Non-pigmented ciliary epithelial cell (primary cell): ENCODE data around the gene HSPA4.
"Not testable (repeated sequence)": the region's sequence is repeated elsewhere in the genome, so short reads cannot be mapped to it uniquely, and the experiment has no call there.

Source experiments
- DNase-seq: peaks from one replicate; pipeline ENCODE4 v3.0.0-alpha.2; 2010; ENCODE audit warnings: low read depth

Gene HSPA4

DNA sequence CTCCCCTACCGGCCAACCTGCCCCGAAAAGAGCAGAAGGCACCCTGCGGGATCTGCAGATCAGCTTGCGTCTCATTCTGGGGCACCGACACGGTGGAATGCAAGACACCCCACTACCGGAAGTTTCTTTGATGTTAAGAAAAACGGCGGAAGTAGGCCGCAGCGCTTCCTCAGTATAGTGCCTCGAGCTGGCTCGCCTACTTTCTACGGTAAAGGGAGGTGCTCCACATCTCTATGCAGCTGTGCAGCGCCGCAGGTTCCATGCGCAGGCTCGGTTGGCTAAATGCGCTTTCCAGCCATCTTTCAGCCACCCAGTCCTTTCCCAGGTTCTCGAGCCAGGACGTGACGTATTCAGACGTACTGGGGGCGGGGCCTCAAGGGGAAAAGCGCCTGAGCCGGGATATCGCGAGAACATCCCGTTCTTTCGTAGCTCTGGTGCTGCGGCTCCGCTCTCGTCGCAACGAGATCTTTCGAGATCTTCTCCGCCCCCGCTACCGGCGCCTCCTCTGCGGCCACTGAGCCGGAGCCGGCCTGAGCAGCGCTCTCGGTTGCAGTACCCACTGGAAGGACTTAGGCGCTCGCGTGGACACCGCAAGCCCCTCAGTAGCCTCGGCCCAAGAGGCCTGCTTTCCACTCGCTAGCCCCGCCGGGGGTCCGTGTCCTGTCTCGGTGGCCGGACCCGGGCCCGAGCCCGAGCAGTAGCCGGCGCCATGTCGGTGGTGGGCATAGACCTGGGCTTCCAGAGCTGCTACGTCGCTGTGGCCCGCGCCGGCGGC is at the start of gene HSPA4:
HSPA4 (plus strand) TSS at position 472 of the 775 bp plus-strand sequence; CDS start at position 710, 238 bp downstream.
- peak; percentile 95 for DNase-seq

DNA sequence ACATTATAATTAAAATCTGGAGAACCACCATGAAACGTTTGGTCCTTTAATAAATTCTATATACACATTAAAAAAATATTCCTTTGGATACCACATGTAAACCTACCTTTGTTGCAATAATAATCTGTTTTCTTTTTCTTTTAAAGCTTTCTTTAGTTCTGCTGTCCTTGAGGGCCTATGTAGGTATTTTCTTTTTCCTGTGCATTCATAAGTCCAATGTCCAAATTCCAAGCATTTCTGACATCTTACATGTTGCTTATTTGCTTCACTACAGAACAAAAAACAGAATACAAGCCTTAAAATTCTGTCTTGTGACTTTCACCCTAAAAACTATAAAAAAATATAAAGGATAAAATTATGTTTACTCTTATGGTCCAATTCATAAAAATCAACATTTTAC is 45.2 kb upstream of the HSPA4 start:
- no peak for DNase-seq

DNA sequence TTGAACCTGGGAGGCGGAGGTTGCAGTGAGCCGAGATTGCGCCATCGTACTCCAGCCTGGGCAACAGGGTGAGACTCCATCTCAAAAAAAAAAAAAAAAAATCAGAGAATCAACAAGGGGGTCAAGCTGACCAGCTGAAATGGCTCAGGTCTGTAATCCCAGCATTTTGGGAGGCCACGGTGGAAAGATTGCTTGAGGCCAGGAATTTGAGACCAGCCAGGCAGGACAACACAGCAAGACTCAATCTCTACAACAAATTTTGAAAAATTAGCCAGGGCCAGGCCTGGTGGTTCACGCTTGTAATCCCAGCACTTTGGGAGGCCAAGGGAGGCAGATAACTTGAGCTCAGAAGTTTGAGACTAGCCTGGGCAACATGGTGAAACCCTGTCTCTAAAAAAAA is 43.4 kb upstream of the HSPA4 start:
- DNase-seq: not testable (repeated sequence)

DNA sequence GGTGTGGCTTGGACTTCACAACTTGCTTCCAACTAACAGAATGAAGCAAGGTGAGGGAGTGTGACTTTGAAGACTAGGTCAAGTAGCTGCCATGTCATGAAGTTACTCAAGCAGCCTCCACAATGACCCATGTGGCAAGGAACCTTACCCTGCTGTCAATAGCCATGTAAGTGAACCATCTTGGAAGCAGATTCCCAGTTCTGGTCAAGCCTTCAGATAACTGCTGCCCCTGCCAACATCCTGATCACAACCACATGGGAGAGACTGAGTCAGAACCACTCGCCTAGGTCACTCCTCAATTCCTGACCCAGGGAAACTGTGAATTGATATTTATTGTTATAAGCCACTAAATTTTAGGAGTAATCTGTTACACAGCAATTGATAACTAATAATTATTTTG is 36.3 kb upstream of the HSPA4 start:
- DNase-seq: no peak

DNA sequence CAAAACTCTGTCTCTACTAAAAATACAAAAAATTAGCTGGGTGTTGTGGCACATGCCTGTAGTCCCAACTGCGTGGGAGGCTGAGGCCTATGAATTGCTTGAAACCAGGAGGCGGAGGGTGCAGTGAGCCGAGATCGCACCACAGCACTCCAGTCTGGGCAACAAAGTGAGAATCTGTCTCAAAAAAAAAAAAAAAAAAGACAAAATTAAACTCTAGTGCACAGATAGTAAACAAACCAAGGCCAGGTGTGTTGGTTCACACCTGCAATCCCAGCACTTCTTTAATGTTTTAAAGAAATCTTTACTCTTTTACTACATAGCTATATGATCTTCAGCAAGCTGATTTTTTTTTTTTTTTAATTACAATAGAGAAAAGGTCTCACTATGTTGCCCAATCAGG is 33.8 kb upstream of the HSPA4 start:
- DNase-seq: no peak

DNA sequence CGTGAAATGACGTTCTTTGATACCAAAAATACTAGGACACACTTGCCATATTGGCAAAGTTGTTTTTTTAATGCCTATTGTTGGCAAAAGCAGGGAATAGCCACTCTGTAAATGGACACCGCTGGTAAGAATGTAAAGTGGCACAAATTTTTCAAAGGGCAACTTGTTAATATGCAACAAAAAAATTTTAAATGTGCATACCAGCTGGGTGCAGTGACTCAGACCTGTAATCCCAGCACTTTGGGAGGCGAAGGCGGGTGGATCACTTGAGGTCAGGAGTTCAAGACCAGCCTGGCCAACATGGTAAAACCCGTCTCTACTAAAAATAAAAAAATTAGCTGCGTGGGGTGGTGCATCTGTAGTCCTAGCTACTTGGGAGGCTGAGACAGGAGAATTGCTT is 32.3 kb upstream of the HSPA4 start:
- not testable (repeated sequence) for DNase-seq

DNA sequence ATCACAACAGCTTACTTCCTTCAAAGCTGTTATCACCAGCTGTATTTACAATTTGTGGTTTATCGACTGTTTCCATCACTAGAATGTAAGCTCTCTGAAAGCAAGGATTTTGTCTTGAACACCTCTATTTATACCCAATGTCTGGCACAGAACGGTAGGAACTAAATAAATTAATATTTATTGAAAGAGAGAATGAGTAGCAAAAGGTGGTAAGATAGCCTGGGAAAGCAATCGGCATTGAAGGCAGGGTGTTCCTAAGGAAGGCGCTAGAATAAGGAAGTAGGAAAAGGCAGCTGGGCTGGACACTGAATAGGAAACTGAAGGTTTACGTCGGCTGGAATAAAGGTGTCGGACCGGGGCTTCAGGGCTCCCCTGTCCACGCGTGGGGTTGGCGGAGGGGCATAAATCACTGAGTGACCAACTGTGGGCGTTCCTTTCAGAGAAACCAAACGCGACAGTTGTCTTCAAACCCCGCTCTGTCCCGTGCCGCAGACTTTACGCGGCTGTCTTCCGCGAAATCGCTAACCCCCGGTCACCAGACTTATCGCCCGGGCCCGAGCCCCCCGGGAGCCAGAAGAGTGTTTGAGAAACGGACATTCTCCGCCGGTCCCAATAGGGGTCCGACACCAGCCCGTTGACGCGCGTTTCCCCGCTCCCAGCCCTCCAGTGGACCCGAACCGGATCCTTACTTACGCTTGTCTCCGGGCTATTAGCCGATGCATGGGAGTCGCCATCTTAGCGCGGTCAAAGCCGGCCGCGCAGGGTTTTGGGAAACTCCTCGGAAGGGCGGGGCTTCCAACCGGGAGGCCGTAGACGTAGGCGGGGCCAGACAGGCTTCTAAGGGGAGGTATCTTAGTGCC is 25.8 kb upstream of the HSPA4 start, which contains the start of gene ZCCHC10:
ZCCHC10 (minus strand) TSS at position 746 of the 860 bp plus-strand sequence; CDS start at position 734, 12 bp downstream.
- peak; percentile 67 for DNase-seq

DNA sequence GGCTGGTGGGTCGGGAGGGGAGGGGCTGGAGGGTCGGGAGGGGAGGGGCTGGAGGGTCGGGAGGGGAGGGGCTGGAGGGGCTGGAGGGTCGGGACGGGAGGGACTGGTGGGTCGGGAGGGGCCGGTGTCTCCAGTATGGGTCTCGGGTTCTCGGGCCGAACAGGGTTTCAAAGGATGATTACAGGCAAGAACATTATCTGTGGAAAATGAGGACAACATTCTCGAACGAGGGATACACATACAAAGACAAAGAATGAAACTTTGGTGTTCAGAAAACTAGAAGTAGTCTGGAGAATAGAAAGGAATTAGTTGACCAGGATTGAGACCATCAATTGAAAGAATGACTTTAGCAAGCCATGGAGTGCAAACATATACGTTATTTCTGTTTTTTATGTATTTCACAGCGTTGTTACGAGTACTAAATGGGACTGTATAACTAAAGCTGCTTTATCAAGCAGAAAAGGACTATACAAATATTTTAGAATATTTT is 25.1 kb upstream of the HSPA4 start:
- DNase-seq: no peak

DNA sequence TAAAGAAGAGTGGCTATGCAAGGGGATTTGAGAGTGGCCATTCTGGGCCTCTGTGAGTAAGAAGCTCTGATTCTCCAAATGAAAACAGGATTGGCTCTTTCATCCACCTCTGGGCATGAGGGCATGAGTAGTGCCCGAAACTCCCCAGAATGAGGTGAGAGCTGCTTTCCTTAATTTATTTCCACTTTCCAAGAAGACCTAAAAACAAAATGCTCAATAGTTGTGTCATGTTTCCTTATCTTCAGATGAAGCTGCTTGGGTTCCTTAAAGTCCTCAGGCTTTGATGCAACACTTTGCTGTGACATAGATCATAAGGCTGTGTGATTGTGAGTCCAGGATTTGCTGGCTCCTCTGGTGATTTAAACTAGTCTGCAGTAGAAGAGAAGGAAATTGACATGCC is 22.4 kb upstream of the HSPA4 start:
- DNase-seq: no peak

DNA sequence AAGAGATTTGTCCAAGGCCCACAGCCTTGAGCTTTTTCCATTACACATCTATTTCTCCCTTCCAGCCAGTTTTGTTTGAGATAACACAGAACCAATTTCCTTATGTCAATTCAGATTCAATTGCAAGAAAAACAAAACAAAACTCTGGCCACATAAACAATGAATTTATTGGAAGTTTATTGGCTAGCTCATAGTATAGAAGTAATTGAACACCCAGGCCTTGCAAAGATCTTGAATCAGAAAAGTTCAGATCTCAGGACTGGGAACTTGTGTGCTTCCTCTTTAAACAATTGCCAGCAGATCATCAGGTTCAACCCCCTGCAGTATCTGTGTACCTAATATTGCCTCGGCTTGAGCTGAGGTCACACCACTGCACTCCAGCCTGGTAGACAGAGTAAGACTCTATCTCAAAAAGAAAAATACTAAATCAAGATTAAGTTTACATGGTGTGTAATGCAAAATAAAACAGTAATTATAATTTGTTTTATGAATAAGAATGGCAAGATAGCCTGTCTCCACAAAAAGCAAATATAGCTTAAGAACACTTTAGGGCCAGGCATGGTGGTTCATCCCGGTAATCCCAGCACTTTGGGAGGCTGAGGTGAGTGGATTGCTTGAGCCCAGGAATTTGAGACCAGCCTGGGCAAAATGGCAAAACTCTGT is 21.3 kb upstream of the HSPA4 start:
- DNase-seq: no peak

DNA sequence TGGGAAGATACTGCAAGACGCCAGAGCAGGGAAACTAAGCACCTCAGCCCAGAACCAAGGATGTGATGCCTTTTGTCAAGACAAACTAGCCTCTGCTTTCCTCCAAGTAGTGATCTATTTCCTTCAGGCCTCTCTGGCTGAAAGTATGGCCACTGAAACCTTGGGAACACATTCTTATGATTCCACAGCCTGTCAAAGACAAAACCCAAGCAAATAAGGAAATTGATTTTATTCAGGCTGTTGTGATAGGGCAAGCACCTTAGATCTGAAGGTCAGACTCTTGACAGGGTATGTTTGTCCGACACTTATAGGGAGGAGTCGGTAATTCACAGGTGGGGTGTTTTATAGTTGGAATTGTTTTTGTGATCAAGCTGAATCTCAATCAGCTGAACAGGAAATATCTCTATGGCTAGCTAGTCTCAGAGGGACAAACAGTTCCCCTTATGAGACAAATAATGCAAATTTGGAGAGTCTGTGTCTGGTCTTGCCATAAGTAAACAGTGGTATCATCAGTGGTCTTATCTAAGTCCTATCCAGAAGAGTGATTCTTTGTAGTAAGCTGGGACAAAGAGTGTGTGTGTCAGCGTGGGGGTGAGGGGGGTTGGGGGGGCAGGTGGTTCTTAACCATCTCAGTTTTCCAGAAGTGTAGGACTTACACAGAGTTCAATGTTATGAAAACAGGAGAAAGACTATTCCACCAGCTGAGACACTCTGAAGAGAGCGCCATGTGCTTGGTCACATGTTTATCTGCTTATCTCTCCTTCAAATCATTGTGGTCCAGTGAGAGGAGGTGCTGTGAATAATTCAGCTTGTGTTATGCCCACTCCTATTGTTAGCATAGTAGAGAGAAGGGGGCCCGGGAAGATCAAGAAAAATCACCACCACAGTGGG is 18.7 kb upstream of the HSPA4 start:
- no peak for DNase-seq

DNA sequence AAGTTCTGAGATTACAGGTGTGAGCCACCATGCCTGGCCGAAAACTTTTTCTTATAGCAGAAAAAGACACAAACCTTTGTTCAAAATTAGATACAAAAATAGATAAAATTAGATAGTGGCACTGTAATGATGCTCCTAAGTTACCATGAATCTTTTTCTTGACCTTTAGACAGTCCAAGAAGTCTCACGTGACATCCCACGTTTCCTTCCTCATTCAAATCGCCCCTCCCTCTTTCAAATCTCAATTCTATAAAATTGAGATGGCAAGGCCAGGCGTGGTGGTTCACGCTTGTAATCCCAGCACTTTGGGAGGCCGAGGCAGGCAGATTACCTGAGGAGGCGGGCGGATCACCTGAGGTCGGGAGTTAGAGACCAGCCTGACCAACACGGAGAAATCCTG is 17.7 kb upstream of the HSPA4 start:
- no peak for DNase-seq

DNA sequence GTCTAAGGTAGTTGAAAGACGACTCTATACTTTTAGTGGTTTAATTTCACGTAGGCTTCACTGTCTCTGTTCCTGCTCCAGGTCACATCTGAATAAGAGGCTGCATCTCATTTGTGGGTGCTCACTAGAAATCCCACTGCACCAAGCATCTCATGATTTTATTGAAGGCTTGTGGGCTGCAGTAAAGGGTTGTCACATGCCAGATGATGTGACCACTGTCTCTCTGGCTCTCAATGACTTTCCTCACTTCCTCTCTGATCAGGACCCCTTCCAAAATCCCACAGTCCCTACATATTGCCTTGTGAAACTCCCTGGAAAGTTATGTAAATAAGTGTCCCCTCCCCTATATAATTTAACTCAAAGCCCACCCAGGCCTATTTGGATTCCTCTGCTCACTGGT is 16.6 kb upstream of the HSPA4 start:
- no peak for DNase-seq

DNA sequence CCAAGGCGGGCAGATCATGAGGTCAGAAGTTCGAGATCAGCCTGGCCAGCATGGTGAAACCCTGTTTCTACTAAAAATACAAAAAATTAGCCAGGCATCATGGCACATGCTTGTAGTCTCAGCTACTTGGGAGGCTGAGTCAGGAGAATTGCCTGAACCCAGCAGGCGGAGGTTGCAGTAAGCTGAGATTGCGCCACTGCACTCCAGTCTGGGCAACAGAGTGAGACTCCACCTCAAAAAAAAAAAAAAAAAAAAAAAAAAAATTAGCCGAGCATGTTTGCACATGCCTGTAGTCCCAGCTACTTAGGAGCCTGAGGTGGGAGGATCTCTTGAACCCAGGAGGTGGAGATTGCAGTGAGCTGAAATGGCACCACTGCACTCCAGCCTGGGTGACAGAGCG is 15.1 kb upstream of the HSPA4 start:
- not testable (repeated sequence) for DNase-seq

DNA sequence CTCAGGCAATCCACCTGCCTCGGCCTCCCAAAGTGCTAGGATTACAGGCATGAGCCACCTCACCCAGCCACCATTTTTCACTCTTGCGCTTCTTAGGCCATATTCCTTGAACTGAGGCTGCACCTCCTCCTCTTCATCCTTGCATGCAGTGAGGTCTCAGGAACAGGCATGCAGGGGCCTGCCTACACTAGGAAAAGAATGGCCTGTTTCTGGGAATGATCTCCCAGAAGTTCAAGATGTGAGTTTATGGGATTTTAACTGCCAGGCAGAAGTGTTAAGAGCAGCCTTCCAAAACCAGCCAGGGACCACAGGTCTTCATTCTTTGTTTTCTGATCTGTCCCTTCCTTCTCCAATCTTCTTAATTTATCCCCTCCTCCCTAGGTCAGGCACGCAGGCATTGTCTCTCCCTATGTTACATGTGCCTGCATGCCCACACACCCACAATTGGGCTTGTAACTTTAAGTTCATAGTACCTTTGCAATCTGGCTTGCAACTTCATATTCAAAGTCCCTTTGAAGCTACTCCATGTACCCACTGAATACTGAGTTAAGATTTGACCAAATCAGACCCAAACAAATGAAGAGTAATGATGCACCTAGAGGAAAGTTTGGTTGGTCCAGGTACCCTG is 10.5 kb upstream of the HSPA4 start:
- no peak for DNase-seq

DNA sequence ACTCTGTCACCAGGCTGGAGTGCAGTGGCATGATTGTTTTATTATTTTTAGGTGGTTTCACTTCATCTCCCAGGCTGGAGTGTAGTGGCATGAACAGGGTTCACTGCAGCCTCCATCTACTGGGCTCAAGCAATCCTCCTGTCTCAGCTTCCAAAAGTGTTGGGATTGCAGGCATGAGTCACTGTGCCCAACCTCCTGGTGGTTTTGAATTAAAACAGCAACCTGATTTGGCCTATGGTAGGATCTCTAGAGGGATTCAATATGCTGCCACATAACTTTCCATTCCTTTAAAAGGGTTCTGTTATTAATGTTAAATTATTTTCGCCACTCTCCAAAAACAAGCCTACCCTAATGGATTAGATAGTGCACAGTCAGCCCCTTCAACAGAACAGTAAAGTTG is 9.9 kb upstream of the HSPA4 start:
- DNase-seq: no peak

DNA sequence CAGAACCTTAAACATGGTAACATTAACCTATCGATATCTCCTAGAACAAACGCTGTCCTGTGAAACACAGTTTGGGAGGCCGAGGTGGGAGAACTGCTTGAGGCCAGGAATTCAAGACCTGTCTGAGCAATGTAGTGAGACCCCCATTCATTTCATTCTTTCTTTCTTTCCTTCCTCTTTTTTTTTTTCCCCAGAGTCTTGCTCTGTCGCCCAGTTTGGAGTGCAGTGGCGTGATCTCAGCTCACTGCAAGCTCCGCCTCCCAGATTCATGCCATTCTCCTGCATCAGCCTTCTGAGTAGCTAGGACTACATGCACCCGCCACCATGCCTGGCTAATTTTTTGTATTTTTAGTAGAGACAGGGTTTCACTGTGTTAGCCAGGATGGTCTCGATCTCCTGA is 5.3 kb upstream of the HSPA4 start:
- not testable (repeated sequence) for DNase-seq

DNA sequence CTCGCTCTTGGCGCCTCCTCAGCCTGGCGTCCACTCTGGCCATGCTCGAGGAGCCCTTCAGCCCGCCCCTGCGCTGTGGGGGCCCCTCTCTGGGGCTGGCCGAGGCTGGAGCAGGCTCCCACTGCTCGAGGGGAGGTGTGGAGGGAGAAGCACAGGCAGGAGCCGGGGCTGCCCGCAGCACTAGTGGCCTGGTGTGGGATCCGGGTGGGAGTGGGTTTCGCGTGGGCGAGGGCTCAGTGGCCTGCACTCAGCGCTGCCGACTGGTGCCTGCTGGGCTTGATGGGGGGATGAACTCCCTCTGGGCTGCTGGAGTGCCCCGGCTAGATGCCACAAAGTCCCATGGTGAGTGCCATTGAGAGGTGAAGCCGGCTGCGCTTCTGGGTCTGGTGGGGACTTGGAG is 4.4 kb upstream of the HSPA4 start:
- no peak for DNase-seq

DNA sequence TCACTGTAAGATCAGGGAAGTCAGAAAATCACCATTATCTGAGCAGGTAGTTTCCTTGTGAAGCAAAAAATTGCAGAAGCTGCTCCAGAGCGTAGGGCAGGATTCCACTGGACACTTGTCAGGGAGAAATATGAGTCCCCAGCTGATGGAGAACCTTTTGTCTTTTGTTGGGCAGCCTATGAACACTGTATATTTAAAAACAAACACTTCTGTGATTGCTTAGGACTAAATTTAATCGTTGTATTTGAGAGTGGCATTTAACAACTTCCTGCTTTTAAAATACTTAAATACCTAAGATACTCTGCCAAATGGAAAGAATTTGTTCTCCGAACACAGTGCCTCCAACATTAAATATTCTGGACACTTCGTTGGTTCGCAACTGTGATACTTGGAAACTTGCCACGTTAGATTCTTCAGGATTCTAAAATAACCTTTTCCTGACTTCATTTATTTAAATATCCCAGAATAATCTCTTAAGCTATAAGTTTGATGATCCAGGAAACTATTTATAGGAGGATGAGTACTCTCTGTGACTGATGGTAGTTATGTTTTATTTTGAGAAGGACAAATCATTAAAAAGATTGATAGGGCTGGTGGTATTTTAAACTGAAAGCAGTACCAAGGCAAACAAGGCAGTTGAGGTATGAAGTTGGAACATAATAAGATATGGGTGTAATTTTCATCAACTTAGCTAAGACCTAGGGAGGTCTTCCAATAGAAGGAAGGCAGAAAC is 2.7 kb upstream of the HSPA4 start:
- no peak for DNase-seq

DNA sequence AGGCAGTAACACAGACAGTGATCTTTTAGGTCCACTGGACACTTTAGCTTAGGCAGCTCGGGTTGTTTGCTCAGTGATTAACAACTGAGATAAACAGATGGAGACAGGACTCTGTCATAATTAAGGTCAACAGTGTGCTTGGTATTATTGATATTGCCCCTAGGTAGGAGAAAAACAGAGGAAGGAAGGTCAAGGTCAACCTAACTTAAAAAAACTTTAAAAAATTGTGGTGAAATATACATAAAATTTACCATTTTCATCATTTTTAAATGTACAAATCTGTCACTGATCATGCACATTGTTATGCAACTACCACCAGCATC is 2.1 kb upstream of the HSPA4 start:
- no peak for DNase-seq
